Kidney (tissue), 14 donors: ENCODE results near the gene GNB5. TPM values are rescaled to one million over a fixed set of nuclear protein-coding genes. Genes with fewer than 3 reads are reported as not detected.
"Not testable (repeated sequence)": the region's sequence is repeated elsewhere in the genome, so short reads cannot be mapped to it uniquely, and the experiment has no call there.

Experiments
- DNase-seq, 5 donors: peaks; one replicate each; pipeline ENCODE4 v3.0.0-alpha.2; 2013 to 2020
- FAIRE-seq: peaks from 2 replicates; lab custom pipeline; 2012; peaks lifted over from hg19 to GRCh38; lab: Jason Lieb, UNC
- H3K27ac ChIP-seq, 2 donors: one replicate each; pipeline ENCODE4 v1.7.0; 2013; ENCODE audit warnings: low read depth in 2 of 2, low read length in 2 of 2, inconsistent platforms in 1 of 2
- H3K27me3 ChIP-seq: one replicate; pipeline ENCODE4 v1.7.1; 2013; ENCODE audit warnings: low read length, inconsistent platforms; ENCODE audit not compliant: control insufficient read depth, insufficient read depth
- H3K36me3 ChIP-seq, 3 donors: one replicate each; pipeline versions ENCODE4 v1.7.0 to v1.7.1; 2013; ENCODE audit warnings: low read length in 3 of 3, control low read depth in 1 of 3, inconsistent platforms in 1 of 3; ENCODE audit not compliant: insufficient read depth in 3 of 3, control insufficient read depth in 2 of 3
- H3K4me1 ChIP-seq, 3 donors: one replicate each; pipeline versions ENCODE4 v1.7.0 to v1.7.1; 2013; ENCODE audit warnings: low read length in 3 of 3, inconsistent platforms in 1 of 3, low read depth in 1 of 3; ENCODE audit not compliant: control insufficient read depth in 2 of 3, insufficient read depth in 2 of 3
- H3K4me3 ChIP-seq, 3 donors: one replicate each; pipeline versions ENCODE4 v1.7.0 to v1.8.1; 2013; ENCODE audit warnings: low read length in 3 of 3, control low read depth in 1 of 3, inconsistent platforms in 1 of 3
- H3K9ac ChIP-seq, 3 donors: one replicate each; pipeline versions ENCODE4 v1.7.0 to v1.7.1; 2013; ENCODE audit warnings: low read length in 3 of 3, control low read depth in 1 of 3, inconsistent platforms in 1 of 3
- H3K9me3 ChIP-seq, 3 donors: one replicate each; pipeline versions ENCODE4 v1.7.0 to v1.7.1; 2013; ENCODE audit warnings: low read length in 3 of 3, control low read depth in 1 of 3, inconsistent platforms in 1 of 3; ENCODE audit not compliant: control insufficient read depth in 2 of 3, insufficient read depth in 1 of 3
- CTCF ChIP-seq: IDR thresholded peaks from 3 replicates; pipeline ENCODE4 v1.5.1; 2012; ENCODE audit warnings: mild to moderate bottlenecking, moderate library complexity, borderline replicate concordance; ENCODE audit not compliant: insufficient read depth; ENCODE audit errors: extremely low read depth
- intact Hi-C: fragments of 100-400 bp; cut with DNase I; formaldehyde crosslinking; loops from one replicate; pipeline ENCODE4 v1.11.1; 2022
- polyA plus RNA-seq: library from polyadenylated mRNA; stranded (reverse); fragments of 350-450 nt; fragmentation: Illumina TruSeq; extraction: RNeasy Lipid Tissue Mini Kit (QIAGEN cat#74804); gene quantifications from one replicate; pipeline ENCODE4 v1.2.3, GENCODE V29; 2014; ENCODE audit warnings: low read depth, low replicate concordance; ENCODE audit not compliant: insufficient read depth
- total RNA-seq: library from RNA; stranded (reverse); fragmentation: NEBNext Ultra II Directional; extraction: Animal tissue kit (Norgen Biotek cat#: 25700); gene quantifications from one replicate; pipeline ENCODE4 v1.2.1, GENCODE V29; 2021
- donor health status: control.
- donor health status: control.
- donor health status: control.
- donor health status: control.
- donor health status: control.
- donor health status: DM: yes; HTN: yes; CAD: no.
- donor health status: Normal renal cell carcinoma (clear cell type).

The GNB5 gene
- total and polyA plus RNA-seq, 2 donors from 2014 or later: 28.3 to 43.6 TPM

GRCh38 chr15:52165494-52166131 is 25.6 kb downstream of the GNB5 start:
- H3K27ac ChIP-seq, H3K4me3 ChIP-seq, FAIRE-seq, H3K9me3 ChIP-seq, intact Hi-C loops, H3K36me3 ChIP-seq, DNase-seq, H3K9ac ChIP-seq, H3K4me1 ChIP-seq, H3K27me3 ChIP-seq: not testable (repeated sequence)

- H3K9me3 ChIP-seq: no peaks in the 10 kb centered on the region
- TF ChIP-seq CTCF: no peak
- H3K4me1 ChIP-seq: no peaks in the 10 kb centered on the region
- DNase-seq (no peak), FAIRE-seq (no peak)
- H3K27me3 ChIP-seq: no peaks in the 10 kb centered on the region
- no peak overlapping the region for H3K27ac ChIP-seq
- intact Hi-C loops: no loop called here
- H3K36me3 ChIP-seq: peaks cover 0 to 4% (median 2%) of the 10 kb centered on the region in 3 donors
- no peak overlapping the region for H3K9ac ChIP-seq
- no peak overlapping the region for H3K4me3 ChIP-seq
Observed at GRCh38 chr15:52164631-52165265, 26.4 kb downstream of the GNB5 start.

GRCh38 chr15:52163321-52164190 is 27.6 kb downstream of the GNB5 start:
- Histone ChIP-seq H3K4me1 (no peaks in the 10 kb centered on the region), H3K9ac (no peak overlapping the region), H3K9me3 (no peaks in the 10 kb centered on the region), H3K4me3 (no peak overlapping the region), H3K36me3 (peaks cover 0 to 4% (median 2%) of the 10 kb centered on the region in 3 donors), H3K27ac (no peak overlapping the region), H3K27me3 (no peaks in the 10 kb centered on the region)
- DNase-seq: no peak
- peak; percentile 6 for TF ChIP-seq CTCF
- FAIRE-seq: no peak
- intact Hi-C loops: no loop called here

DNA sequence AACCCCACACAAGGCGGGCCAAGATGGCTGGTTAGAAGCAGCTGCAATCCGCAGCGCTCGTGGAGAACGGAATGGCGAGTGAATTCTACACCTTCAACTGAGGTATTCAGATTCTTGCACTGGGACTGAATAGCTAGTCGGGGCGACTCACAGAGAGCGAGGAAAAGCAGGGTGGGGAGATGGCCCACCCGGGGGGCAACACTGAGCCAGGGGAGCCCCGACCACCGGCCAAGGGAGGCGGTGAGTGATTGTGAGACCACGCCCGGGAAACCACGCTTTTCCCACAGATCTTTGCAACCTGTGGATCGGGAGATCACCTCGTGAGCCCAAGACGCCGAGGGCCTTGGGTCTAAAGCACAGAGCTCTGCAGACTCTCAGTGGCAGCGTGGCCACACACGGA is 28.3 kb downstream of the GNB5 start:
- H3K9ac ChIP-seq: no peak overlapping the region
- H3K4me1 ChIP-seq: no peaks in the 10 kb centered on the region
- intact Hi-C loops: no loop called here
- H3K27me3 ChIP-seq: no peaks in the 10 kb centered on the region
- no peak overlapping the region for H3K27ac ChIP-seq
- FAIRE-seq (no peak), DNase-seq (no peak)
- no peak overlapping the region for H3K4me3 ChIP-seq
- H3K9me3 ChIP-seq: no peaks in the 10 kb centered on the region
- TF ChIP-seq CTCF: no peak
- peaks cover 0 to 4% (median 2%) of the 10 kb centered on the region in 3 donors for H3K36me3 ChIP-seq
